ENCODE data around the gene NAE1. TPM values are rescaled to one million over a fixed set of nuclear protein-coding genes. Genes with fewer than 3 reads are reported as not detected.

NAE1 gene
- total and polyA plus RNA-seq, 12 donors: 30.9 to 94.7 (median 50.4) TPM

GRCh38 chr16:66752958-66753357 is 77.8 kb downstream of the NAE1 start:
- 85 to 98% (median 95%) methylated on average over 2 of the region's 2 CpGs for WGBS, 4 donors
- Histone ChIP-seq H3K9me3 (replicated peaks in 1 of 3) (no peaks in the 10 kb centered on the region), H3K4me3 (no peak overlapping the region), H3K36me3 (replicated peaks in 1 of 2) (peaks cover 0 to 14% of the 10 kb centered on the region in 2 donors), H3K27ac (no peak overlapping the region), H3K27me3 (no peaks in the 10 kb centered on the region), H3K4me1 (replicated peaks in 1 of 2) (peaks cover 14 to 20% of the 10 kb centered on the region in 2 donors)
- TF ChIP-seq CTCF (IDR thresholded peaks at IDR 0.05): no peak
- intact Hi-C loops (cut with DNase I): no loop called here
- no peak for DNase-seq

Other genes starting within 250 kb of the NAE1 start
- gene CMTM3, start 226.3 kb downstream of the NAE1 start, total RNA-seq: 10 to 100 TPM; 12.2 to 31.8 (median 24.0) TPM
- 10 to 100 TPM in 2 of 3 donors, 1 to 10 TPM in 1; 6.4 to 30.0 (median 25.2) TPM for gene CMTM3, start 226.3 kb downstream of the NAE1 start, polyA plus RNA-seq
- 10 to 100 TPM; 14.3 to 35.3 (median 20.9) TPM for gene CMTM4, start 134.2 kb downstream of the NAE1 start, total RNA-seq
- gene CMTM4, start 134.2 kb downstream of the NAE1 start, polyA plus RNA-seq: 10 to 100 TPM in 1 of 3 donors, 1 to 10 TPM in 2; 9.2 to 10.6 (median 9.5) TPM
- gene DYNC1LI2, start 79.4 kb downstream of the NAE1 start, total RNA-seq: 100 to 1,000 TPM in 4 of 9 donors, 10 to 100 TPM in 5; 61.1 to 234 (median 98.2) TPM
- 10 to 100 TPM; 39.3 to 92.6 (median 74.3) TPM for gene DYNC1LI2, start 79.4 kb downstream of the NAE1 start, polyA plus RNA-seq
- gene TERB1, start 29.4 kb downstream of the NAE1 start, total RNA-seq: under 1 TPM in 1 of 9 donors, not detected in 8; 0.06 TPM
- not detected for gene TERB1, start 29.4 kb downstream of the NAE1 start, polyA plus RNA-seq
- not detected for gene CA7, start 13.4 kb upstream of the NAE1 start, total RNA-seq
- not detected for gene CA7, start 13.4 kb upstream of the NAE1 start, polyA plus RNA-seq
- gene PDP2, start 49.5 kb upstream of the NAE1 start, total RNA-seq: 10 to 100 TPM in 8 of 9 donors, 1 to 10 TPM in 1; 3.6 to 27.8 (median 14.0) TPM
- gene PDP2, start 49.5 kb upstream of the NAE1 start, polyA plus RNA-seq: 10 to 100 TPM in 1 of 3 donors, 1 to 10 TPM in 2; 1.3 to 12.1 (median 2.7) TPM
- under 1 TPM in 1 of 9 donors, not detected in 8; 0.69 TPM for gene CDH16, start 87.9 kb upstream of the NAE1 start, total RNA-seq
- not detected for gene CDH16, start 87.9 kb upstream of the NAE1 start, polyA plus RNA-seq
- gene RRAD, start 94.6 kb upstream of the NAE1 start, total RNA-seq: 10 to 100 TPM in 5 of 9 donors, 1 to 10 TPM in 3, under 1 TPM in 1; 0.22 to 46.1 (median 10.5) TPM
- gene RRAD, start 94.6 kb upstream of the NAE1 start, polyA plus RNA-seq: 10 to 100 TPM in 2 of 3 donors, under 1 TPM in 1; 0.66 to 52.5 (median 15.6) TPM
- 100 to 1,000 TPM in 3 of 9 donors, 10 to 100 TPM in 6; 80.7 to 177 (median 94.7) TPM for gene CIAO2B, start 103.4 kb upstream of the NAE1 start, total RNA-seq
- gene CIAO2B, start 103.4 kb upstream of the NAE1 start, polyA plus RNA-seq: 100 to 1,000 TPM; 137 to 258 (median 141) TPM
- gene CES2, start 104.5 kb upstream of the NAE1 start, total RNA-seq: 100 to 1,000 TPM in 1 of 9 donors, 10 to 100 TPM in 8; 25.6 to 133 (median 87.5) TPM
- gene CES2, start 104.5 kb upstream of the NAE1 start, polyA plus RNA-seq: 100 to 1,000 TPM in 1 of 3 donors, 10 to 100 TPM in 2; 28.8 to 119 (median 57.8) TPM
- 1 to 10 TPM in 5 of 9 donors, under 1 TPM in 3, not detected in 1; 0.23 to 1.7 (median 1.2) TPM for gene CES3, start 130.3 kb upstream of the NAE1 start, total RNA-seq
- under 1 TPM; 0.22 to 0.67 (median 0.48) TPM for gene CES3, start 130.3 kb upstream of the NAE1 start, polyA plus RNA-seq
- 10 to 100 TPM in 7 of 9 donors, 1 to 10 TPM in 2; 4.4 to 31.0 (median 15.6) TPM for gene CES4A, start 157.6 kb upstream of the NAE1 start, total RNA-seq
- 100 to 1,000 TPM in 1 of 3 donors, 10 to 100 TPM in 1, 1 to 10 TPM in 1; 7.0 to 127 (median 80.3) TPM for gene CES4A, start 157.6 kb upstream of the NAE1 start, polyA plus RNA-seq
- gene CBFB, start 198.2 kb upstream of the NAE1 start, total RNA-seq: 10 to 100 TPM; 19.3 to 41.2 (median 31.5) TPM
- 10 to 100 TPM; 13.0 to 20.9 (median 13.5) TPM for gene CBFB, start 198.2 kb upstream of the NAE1 start, polyA plus RNA-seq

All from adrenal gland (tissue), 12 donors.